ENCODE measurements around the gene KRT17.

KRT17 gene

DNA sequence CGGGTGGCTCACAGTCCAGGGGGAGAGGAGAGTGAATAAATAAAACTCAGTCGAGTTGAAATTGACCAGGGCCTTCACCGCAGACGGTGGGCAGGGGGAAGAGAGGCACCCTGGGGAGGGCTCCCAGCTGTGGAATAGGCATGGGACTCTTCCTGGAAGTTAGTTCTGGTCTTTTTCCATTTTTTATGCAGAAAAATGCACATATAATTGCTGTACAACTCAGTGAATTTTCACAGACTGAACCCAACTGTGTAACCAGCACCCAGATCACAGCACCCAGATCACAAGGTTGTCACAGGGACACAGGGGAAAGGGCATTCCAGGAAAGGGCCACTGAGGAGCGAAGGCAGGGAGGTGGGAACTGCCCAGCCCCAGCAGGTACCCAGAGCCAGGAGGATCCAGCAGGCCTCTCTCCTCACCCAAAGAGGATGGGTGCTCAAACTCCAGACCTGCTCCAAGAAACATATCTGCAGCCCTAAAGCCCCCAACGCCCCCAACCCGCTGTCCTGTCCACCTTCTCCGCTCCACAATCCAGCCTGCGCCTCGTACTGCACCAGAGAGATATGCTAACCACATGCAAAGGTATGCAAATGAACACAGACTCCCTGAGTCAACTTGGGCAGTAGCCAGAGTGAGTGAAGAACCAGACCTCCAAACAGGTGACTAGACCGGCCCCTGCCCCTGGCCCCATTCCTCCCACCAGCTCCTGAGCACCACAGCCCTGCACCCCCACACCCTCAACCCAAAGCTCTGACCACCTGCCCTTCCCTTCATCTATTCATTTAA, 35.2 kb upstream of the KRT17 start:
- ChIA-PET POLR2A (no interaction called here), CTCF (interaction anchor here (1.0 to 14.2 kb wide), 9 partner anchors 11 to 852 kb away, joined by 3 to 604 read pairs (median 38); no protein-coding TSS in a partner anchor)
- no peak for DNase-seq (ENCODE audit: low read depth, low spot score)

DNA sequence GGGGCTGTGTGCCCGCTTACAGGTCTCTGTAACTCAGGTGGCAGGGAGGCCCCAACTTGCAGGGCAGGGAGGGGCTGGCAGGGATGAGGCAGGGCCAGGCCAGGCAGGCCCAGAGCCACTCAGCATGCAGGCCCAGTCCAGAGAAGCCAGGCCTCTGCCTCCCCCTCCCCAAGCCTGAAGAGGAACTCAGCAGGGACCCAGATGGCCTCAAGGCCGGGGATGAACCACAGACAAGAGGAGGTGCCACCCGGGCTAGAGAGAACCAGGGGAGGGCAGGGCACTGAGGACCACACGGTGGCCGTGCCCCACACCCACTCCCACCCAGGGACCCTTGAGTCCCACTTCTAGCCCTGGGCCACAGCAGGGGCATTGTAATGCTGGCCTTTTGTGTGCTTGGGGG, 34.5 kb upstream of the KRT17 start:
- POLR2A ChIA-PET, result no interaction called here
- CTCF ChIA-PET, result interaction anchor here (0.9 to 14.2 kb wide), 5 partner anchors 10 to 856 kb away, joined by 4 to 536 read pairs (median 10); no protein-coding TSS in a partner anchor
- H3K4me3 ChIP-seq (ENCODE audit: low read depth, low read length), result no peak overlapping the region
- TF ChIP-seq, protein P1, sequence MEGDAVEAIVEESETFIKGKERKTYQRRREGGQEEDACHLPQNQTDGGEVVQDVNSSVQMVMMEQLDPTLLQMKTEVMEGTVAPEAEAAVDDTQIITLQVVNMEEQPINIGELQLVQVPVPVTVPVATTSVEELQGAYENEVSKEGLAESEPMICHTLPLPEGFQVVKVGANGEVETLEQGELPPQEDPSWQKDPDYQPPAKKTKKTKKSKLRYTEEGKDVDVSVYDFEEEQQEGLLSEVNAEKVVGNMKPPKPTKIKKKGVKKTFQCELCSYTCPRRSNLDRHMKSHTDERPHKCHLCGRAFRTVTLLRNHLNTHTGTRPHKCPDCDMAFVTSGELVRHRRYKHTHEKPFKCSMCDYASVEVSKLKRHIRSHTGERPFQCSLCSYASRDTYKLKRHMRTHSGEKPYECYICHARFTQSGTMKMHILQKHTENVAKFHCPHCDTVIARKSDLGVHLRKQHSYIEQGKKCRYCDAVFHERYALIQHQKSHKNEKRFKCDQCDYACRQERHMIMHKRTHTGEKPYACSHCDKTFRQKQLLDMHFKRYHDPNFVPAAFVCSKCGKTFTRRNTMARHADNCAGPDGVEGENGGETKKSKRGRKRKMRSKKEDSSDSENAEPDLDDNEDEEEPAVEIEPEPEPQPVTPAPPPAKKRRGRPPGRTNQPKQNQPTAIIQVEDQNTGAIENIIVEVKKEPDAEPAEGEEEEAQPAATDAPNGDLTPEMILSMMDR (IDR thresholded peaks at IDR 0.05; ENCODE audit: insufficient read depth, low read length, missing control alignments), result no peak
- no peak for DNase-seq (ENCODE audit: low read depth, low spot score)

More for the DNA sequence above, 35.2 kb upstream of the KRT17 start:
- TF ChIP-seq, protein P1 (IDR thresholded peaks at IDR 0.05; ENCODE audit: insufficient read depth, low read length, missing control alignments), result no peak
- no peak overlapping the region for H3K4me3 ChIP-seq (ENCODE audit: low read depth, low read length)

DNA sequence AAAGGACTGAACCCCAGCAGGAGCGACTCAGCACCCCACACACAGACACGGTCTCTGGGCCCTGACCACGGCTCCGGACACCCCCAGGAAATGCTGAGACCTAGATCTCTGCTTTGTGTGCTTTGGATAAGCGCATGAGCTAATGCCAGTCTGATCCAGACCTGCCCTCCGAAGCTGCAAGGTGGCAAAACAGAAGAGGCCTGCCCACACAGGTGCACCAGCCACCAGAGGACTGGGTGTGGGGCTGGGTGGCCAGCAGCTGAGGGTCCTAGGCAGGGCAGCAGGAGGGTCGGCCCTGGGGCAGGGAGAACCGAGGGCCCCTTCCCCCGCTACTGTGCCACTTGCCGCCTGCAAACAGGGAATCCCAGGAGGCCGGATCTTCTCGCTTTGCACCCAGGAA, 33.6 kb upstream of the KRT17 start:
- no peak for DNase-seq (ENCODE audit: low read depth, low spot score)
- H3K4me3 ChIP-seq (ENCODE audit: low read depth, low read length), result no peak overlapping the region
- ChIA-PET CTCF (interaction anchor here (0.9 to 19.8 kb wide), 5 partner anchors 6 to 855 kb away, joined by 7 to 536 read pairs (median 29); no protein-coding TSS in a partner anchor), POLR2A (no interaction called here)
- TF ChIP-seq, protein P1 (IDR thresholded peaks at IDR 0.05; ENCODE audit: insufficient read depth, low read length, missing control alignments), result no peak

DNA sequence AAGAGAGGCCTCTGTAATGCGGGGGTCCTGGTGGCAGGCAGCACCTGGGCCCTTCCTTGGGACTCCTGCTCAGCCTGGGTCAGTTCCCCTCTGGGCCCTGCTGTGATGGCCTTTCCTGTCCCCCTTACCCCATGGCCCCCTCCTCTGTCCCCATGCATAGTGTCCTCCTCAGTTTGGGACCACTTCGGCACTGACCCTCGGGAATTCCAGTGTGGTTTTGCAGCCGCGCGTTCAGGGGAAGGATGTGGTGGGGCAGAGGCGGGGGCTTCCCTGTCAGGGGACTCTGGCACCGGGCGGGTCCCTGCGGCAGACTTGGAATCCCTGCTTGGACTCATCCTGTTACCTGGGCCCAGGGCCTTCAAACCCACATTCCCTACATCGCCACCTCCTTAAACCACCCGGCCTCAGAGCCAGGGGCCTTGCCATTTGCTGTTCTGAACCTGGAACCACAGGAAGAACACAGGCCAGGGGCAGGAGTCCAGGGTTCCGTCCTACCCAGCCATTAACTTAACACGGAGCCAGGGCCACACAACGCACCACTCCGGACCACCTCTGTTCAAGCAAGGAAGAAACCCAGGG, 32.9 kb upstream of the KRT17 start:
- DNase-seq (ENCODE audit: low read depth, low spot score), result no peak
- ChIA-PET POLR2A (no interaction called here), CTCF (interaction anchor here (1.7 to 19.8 kb wide), 4 partner anchors 7 to 854 kb away, joined by 10 to 536 read pairs (median 282); no protein-coding TSS in a partner anchor)
- no peak overlapping the region for H3K4me3 ChIP-seq (ENCODE audit: low read depth, low read length)
- TF ChIP-seq, protein P1 (IDR thresholded peaks at IDR 0.05; ENCODE audit: insufficient read depth, low read length, missing control alignments), result no peak

DNA sequence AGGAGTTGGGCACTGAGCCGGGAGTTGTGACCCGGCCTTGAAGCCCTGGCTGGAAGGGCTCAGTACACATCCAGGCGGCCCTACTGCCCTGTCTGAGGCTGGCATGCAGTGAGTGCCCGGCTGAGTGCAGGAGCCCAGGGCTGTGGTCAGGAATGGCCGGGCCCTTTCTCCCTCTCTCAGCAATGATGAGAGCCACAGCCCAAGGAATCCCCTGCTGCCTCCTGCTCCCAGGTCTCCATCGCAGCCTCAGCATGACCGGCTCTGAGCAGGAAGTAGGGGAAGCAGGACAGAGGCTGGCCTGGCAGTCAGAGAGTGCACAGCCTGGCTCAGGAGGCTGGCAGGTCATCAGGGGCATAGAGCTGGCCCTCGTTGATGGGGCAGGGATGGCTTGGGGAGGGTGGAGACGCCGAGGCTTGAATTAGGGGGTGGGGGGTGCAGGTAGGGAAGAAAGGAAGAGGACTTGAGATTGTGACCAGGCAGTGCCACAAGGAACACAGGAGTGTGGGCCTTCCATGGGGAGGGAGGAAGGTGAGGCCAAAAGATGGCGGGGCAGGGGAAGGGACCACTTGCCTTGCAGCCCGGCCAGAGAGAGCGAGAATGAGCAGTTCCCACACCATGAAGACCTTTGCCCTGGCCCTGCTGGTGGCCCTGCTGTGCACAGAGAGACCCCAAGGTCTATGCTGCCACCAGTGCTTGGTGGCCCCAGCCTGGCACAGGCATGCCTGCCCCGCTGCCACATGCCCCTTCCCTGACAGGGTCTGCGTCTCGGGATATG, 32.1 kb upstream of the KRT17 start:
- TF ChIP-seq, protein P1 (IDR thresholded peaks at IDR 0.05; ENCODE audit: insufficient read depth, low read length, missing control alignments), result no peak
- POLR2A ChIA-PET, result no interaction called here
- CTCF ChIA-PET, result interaction anchor here (1.4 to 19.8 kb wide), 3 partner anchors 8 to 107 kb away, joined by 3 to 536 read pairs (median 29); no protein-coding TSS in a partner anchor

More for the DNA sequence above, 32.1 kb upstream of the KRT17 start:
- H3K4me3 ChIP-seq (ENCODE audit: low read depth, low read length), result no peak overlapping the region
- DNase-seq (ENCODE audit: low read depth, low spot score), result no peak
